PFSK-1 (cell line): ENCODE results near the gene ESRRG.

Experiments used
- FOXP2 ChIP-seq: optimal IDR thresholded peaks from 2 replicates; pipeline ENCODE3; 2011; ENCODE audit warnings: borderline replicate concordance, control low read depth, inconsistent platforms; ENCODE audit not compliant: insufficient read depth; ENCODE audit errors: extremely low read length, extremely low read depth
- POLR2AphosphoS5 ChIP-seq: IDR thresholded peaks from 2 replicates; pipeline ENCODE4 v1.6.1; 2012; ENCODE audit warnings: low read depth, mild to moderate bottlenecking, control low read depth, low read length, moderate library complexity
- REST ChIP-seq, 2 experiments: IDR thresholded peaks; 2 replicates each; pipeline versions ENCODE4 v1.6.1 to v1.8.0; 2011 to 2012; ENCODE audit warnings: low read depth in 2 of 2, low read length in 2 of 2, control low read depth in 1 of 2, inconsistent platforms in 1 of 2, mild to moderate bottlenecking in 1 of 2, moderate library complexity in 1 of 2; ENCODE audit not compliant: insufficient read depth in 1 of 2
- SIN3A ChIP-seq: IDR thresholded peaks from 2 replicates; pipeline ENCODE4 v1.6.1; 2012; ENCODE audit warnings: mild to moderate bottlenecking, low read length, moderate library complexity, borderline replicate concordance; ENCODE audit not compliant: insufficient read depth
- TAF1 ChIP-seq: IDR thresholded peaks from 2 replicates; pipeline ENCODE4 v1.6.1; 2012; ENCODE audit warnings: low read length, control low read depth, borderline replicate concordance; ENCODE audit not compliant: insufficient read depth

The ESRRG gene

GRCh38 chr1:216742625-216743024, 19.4 kb upstream of the ESRRG start:
- no peak for TF ChIP-seq TAF1
- no peak for TF ChIP-seq REST (IDR thresholded peaks at IDR 0.05; ENCODE audit: insufficient read depth in 1 of 2, low read depth in 2 of 2, low read length in 2 of 2)
- no peak for TF ChIP-seq FOXP2
- no peak for TF ChIP-seq SIN3A
- TF ChIP-seq POLR2AphosphoS5: no peak

- no peak for TF ChIP-seq REST (IDR thresholded peaks at IDR 0.05; ENCODE audit: insufficient read depth in 1 of 2, low read depth in 2 of 2, low read length in 2 of 2)
- no peak for TF ChIP-seq SIN3A
- TF ChIP-seq TAF1: no peak
- TF ChIP-seq POLR2AphosphoS5: no peak
- no peak for TF ChIP-seq FOXP2
Measured at GRCh38 chr1:216740331-216740730, 17.1 kb upstream of the ESRRG start.

- TF ChIP-seq POLR2AphosphoS5: no peak
- TF ChIP-seq TAF1: no peak
- TF ChIP-seq REST (IDR thresholded peaks at IDR 0.05; ENCODE audit: insufficient read depth in 1 of 2, low read depth in 2 of 2, low read length in 2 of 2): no peak
- no peak for TF ChIP-seq SIN3A
- no peak for TF ChIP-seq FOXP2
Measured at GRCh38 chr1:216739793-216740192, 16.6 kb upstream of the ESRRG start.

- TF ChIP-seq FOXP2: no peak
- no peak for TF ChIP-seq SIN3A
Measured at GRCh38 chr1:216732121-216732520, 8.9 kb upstream of the ESRRG start.

GRCh38 chr1:216731562-216731961, 8.3 kb upstream of the ESRRG start:
- no peak for TF ChIP-seq POLR2AphosphoS5
- no peak for TF ChIP-seq TAF1
- TF ChIP-seq SIN3A: no peak
- TF ChIP-seq FOXP2: no peak
- no peak for TF ChIP-seq REST (IDR thresholded peaks at IDR 0.05; ENCODE audit: insufficient read depth in 1 of 2, low read depth in 2 of 2, low read length in 2 of 2)
